Mesenchymal stem cell (in vitro differentiated cells and primary cell): ENCODE data around the gene OR4A16.

Experiments used
- DNase-seq: peaks from one replicate; pipeline ENCODE4 v3.0.0-alpha.2; 2013
- H2AFZ ChIP-seq: one replicate; pipeline ENCODE4 v1.6.1; 2013; ENCODE audit warnings: low read depth, mild to moderate bottlenecking, control low read depth, inconsistent platforms, low read length, moderate library complexity
- H2AK5ac ChIP-seq: 2 replicates; pipeline ENCODE4 v1.6.1; 2013; ENCODE audit warnings: low read length, moderate library complexity, mild to moderate bottlenecking, inconsistent platforms; ENCODE audit not compliant: severe bottlenecking
- H2BK120ac ChIP-seq: one replicate; pipeline ENCODE4 v1.6.1; 2013; ENCODE audit warnings: low read depth, mild to moderate bottlenecking, inconsistent platforms, low read length, moderate library complexity
- H2BK12ac ChIP-seq, 2 experiments: one replicate each; pipeline ENCODE4 v1.6.1; 2013; ENCODE audit warnings: inconsistent platforms in 2 of 2, low read length in 2 of 2, mild to moderate bottlenecking in 2 of 2, moderate library complexity in 2 of 2, control low read depth in 1 of 2
- H2BK15ac ChIP-seq: one replicate; pipeline ENCODE4 v1.6.1; 2013; ENCODE audit warnings: mild to moderate bottlenecking, low read depth, inconsistent platforms; ENCODE audit not compliant: poor library complexity, severe bottlenecking
- H2BK5ac ChIP-seq: 2 replicates; pipeline ENCODE4 v1.6.1; 2013; ENCODE audit warnings: low read depth, mild to moderate bottlenecking, low read length, control low read depth, inconsistent platforms; ENCODE audit not compliant: poor library complexity, severe bottlenecking
- H3K14ac ChIP-seq, 2 experiments: one replicate each; pipeline ENCODE4 v1.6.1; 2013; ENCODE audit warnings: inconsistent platforms in 2 of 2, low read length in 2 of 2, control low read depth in 1 of 2, mild to moderate bottlenecking in 1 of 2, moderate library complexity in 1 of 2
- H3K18ac ChIP-seq, 2 experiments: one replicate each; pipeline ENCODE4 v1.6.1; 2013; ENCODE audit warnings: inconsistent platforms in 2 of 2, low read length in 2 of 2, control low read depth in 1 of 2, low read depth in 1 of 2, mild to moderate bottlenecking in 1 of 2
- H3K23ac ChIP-seq, 2 experiments: one replicate each; pipeline ENCODE4 v1.6.1; 2013; ENCODE audit warnings: inconsistent platforms in 2 of 2, low read length in 2 of 2, mild to moderate bottlenecking in 2 of 2, moderate library complexity in 2 of 2, control low read depth in 1 of 2
- H3K27ac ChIP-seq: 2 replicates; pipeline ENCODE4 v1.5.1; 2013; ENCODE audit warnings: mild to moderate bottlenecking, moderate library complexity, low read length, control low read depth, inconsistent platforms; ENCODE audit not compliant: poor library complexity, severe bottlenecking
- H3K27me3 ChIP-seq, 2 experiments: 2 replicates each; pipeline versions ENCODE4 v1.6.1 to v1.7.0; 2013; ENCODE audit warnings: low read length in 2 of 2, mild to moderate bottlenecking in 2 of 2, moderate library complexity in 2 of 2, control low read depth in 1 of 2, inconsistent platforms in 1 of 2; ENCODE audit not compliant: control insufficient read depth in 1 of 2, insufficient read depth in 1 of 2
- H3K36me3 ChIP-seq, 2 experiments: 2 replicates each; pipeline versions ENCODE4 v1.6.1 to v1.7.0; 2013; ENCODE audit warnings: low read length in 2 of 2, control low read depth in 1 of 2, inconsistent platforms in 1 of 2, low read depth in 1 of 2, mild to moderate bottlenecking in 1 of 2; ENCODE audit not compliant: insufficient read depth in 2 of 2, control insufficient read depth in 1 of 2
- H3K4ac ChIP-seq, 2 experiments: one replicate each; pipeline ENCODE4 v1.6.1; 2013; ENCODE audit warnings: inconsistent platforms in 2 of 2, low read length in 2 of 2, mild to moderate bottlenecking in 2 of 2, moderate library complexity in 2 of 2, control low read depth in 1 of 2, low read depth in 1 of 2
- H3K4me1 ChIP-seq: 2 replicates; pipeline ENCODE4 v1.6.1; 2013; ENCODE audit warnings: low read depth, low read length, control low read depth; ENCODE audit not compliant: control insufficient read depth, insufficient read depth
- H3K4me2 ChIP-seq: 2 replicates; pipeline ENCODE4 v1.6.1; 2013; ENCODE audit warnings: low read length, mild to moderate bottlenecking, inconsistent platforms; ENCODE audit not compliant: poor library complexity, severe bottlenecking
- H3K4me3 ChIP-seq, 2 experiments: 2 replicates each; pipeline versions ENCODE4 v1.5.1 to v1.7.0; 2013; ENCODE audit warnings: low read length in 2 of 2, mild to moderate bottlenecking in 2 of 2, control low read depth in 1 of 2, low read depth in 1 of 2; ENCODE audit not compliant: insufficient read depth in 1 of 2
- H3K79me1 ChIP-seq: replicated peaks from 2 replicates; pipeline ENCODE4 v1.6.1; 2013; ENCODE audit warnings: mild to moderate bottlenecking, control low read depth, low read length, inconsistent platforms; ENCODE audit not compliant: poor library complexity, severe bottlenecking
- H3K9ac ChIP-seq: 2 replicates; pipeline ENCODE4 v1.7.0; 2013; ENCODE audit warnings: mild to moderate bottlenecking, low read length, moderate library complexity
- H3K9me3 ChIP-seq: 2 replicates; pipeline ENCODE4 v1.7.0; 2013; ENCODE audit warnings: mild to moderate bottlenecking, low read length; ENCODE audit not compliant: control insufficient read depth
- H4K8ac ChIP-seq: one replicate; pipeline ENCODE4 v1.6.1; 2013; ENCODE audit warnings: inconsistent platforms, mild to moderate bottlenecking, low read length, moderate library complexity
- H4K91ac ChIP-seq: one replicate; pipeline ENCODE4 v1.6.1; 2013; ENCODE audit warnings: mild to moderate bottlenecking, low read length, inconsistent platforms
- WGBS: methylation state at CpG from one replicate; pipeline ENCODE4 v1.1.7; 2013; ENCODE audit warnings: mixed read lengths; 5-methylcytosine and 5-hydroxymethylcytosine counted together

The OR4A16 gene

DNA sequence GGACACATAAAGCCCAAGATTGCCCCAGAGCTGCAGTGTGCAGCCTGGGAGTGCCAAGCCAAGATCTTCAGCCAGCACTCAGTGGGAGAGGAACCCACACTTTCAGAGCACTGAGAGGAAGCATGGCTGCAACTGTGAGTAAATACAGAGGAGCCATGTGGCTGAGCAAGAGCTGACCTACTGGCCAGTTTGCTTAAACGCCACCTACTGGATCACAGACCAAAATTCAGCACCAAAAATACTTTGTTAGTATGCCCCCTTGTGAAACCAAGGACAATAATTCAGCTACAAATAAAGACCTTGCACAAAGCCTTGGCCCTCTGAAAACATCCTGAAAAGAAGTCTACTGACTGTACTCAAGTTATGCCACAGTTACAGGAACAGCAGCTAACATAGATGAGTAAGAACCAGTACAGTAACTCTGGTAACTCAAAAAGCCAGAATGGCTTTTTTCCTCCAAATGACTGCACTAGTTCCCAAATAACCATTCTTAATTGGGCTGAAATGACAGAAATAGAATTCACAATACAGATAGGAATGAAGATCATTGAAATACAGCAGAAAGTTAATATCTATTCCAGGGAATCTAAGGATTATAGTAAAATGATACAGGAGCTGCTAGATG lies 14.7 kb downstream of the OR4A16 start:
- no peaks in the 10 kb centered on the region for H3K79me1 ChIP-seq
- no peak overlapping the region for H2BK12ac ChIP-seq
- no peak overlapping the region for H3K23ac ChIP-seq
- no peak for DNase-seq
- no peak overlapping the region for H2BK15ac ChIP-seq
- peaks cover 19% of the 10 kb centered on the region for H3K9me3 ChIP-seq
- H3K27me3 ChIP-seq, result no peaks in the 10 kb centered on the region
- no peak overlapping the region for H2AFZ ChIP-seq
- 15% methylated on average over 1 of the region's 1 CpG for WGBS
- no peak overlapping the region for H3K14ac ChIP-seq
- no peak overlapping the region for H4K91ac ChIP-seq
- H3K4me3 ChIP-seq, result no peak overlapping the region
- no peak overlapping the region for H2AK5ac ChIP-seq
- no peak overlapping the region for H3K27ac ChIP-seq
- no peak overlapping the region for H2BK5ac ChIP-seq
- H3K36me3 ChIP-seq, result no peaks in the 10 kb centered on the region
- no peak overlapping the region for H3K18ac ChIP-seq
- H2BK120ac ChIP-seq, result no peak overlapping the region
- H3K4me1 ChIP-seq, result no peaks in the 10 kb centered on the region
- no peak overlapping the region for H4K8ac ChIP-seq
- no peak overlapping the region for H3K4me2 ChIP-seq
- H3K4ac ChIP-seq, result no peak overlapping the region
- no peak overlapping the region for H3K9ac ChIP-seq

GRCh38 chr11:55367674-55368073 lies 24.7 kb downstream of the OR4A16 start, which contains the start of gene OR4A15:
OR4A15 (plus strand) TSS chr11:55367974; CDS start chr11:55367974, 0 bp downstream.
- no peak within 1 kb of the TSS for H3K27ac ChIP-seq
- no peak within 1 kb of the TSS for H2AK5ac ChIP-seq
- WGBS, result 56% methylated on average over 4 of the region's 4 CpGs
- no peak within 1 kb of the TSS for H3K4ac ChIP-seq
- H3K4me2 ChIP-seq, result no peak within 1 kb of the TSS
- peaks cover 31% of the 10 kb centered on the region for H3K9me3 ChIP-seq
- DNase-seq, result no peak
- H2BK120ac ChIP-seq, result no peak within 1 kb of the TSS
- no peak within 1 kb of the TSS for H4K91ac ChIP-seq
- no peak within 1 kb of the TSS for H3K18ac ChIP-seq
- H3K9ac ChIP-seq, result no peak within 1 kb of the TSS
- no peaks in the 10 kb centered on the region for H3K36me3 ChIP-seq
- H4K8ac ChIP-seq, result no peak within 1 kb of the TSS
- no peaks in the 10 kb centered on the region for H3K79me1 ChIP-seq
- no peak within 1 kb of the TSS for H3K4me3 ChIP-seq
- H3K14ac ChIP-seq, result no peak within 1 kb of the TSS
- H2AFZ ChIP-seq, result no peak within 1 kb of the TSS
- H3K23ac ChIP-seq, result no peak within 1 kb of the TSS
- H2BK12ac ChIP-seq, result no peak within 1 kb of the TSS
- no peak within 1 kb of the TSS for H2BK5ac ChIP-seq
- H3K27me3 ChIP-seq, result no peaks in the 10 kb centered on the region
- no peak within 1 kb of the TSS for H2BK15ac ChIP-seq
- no peaks in the 10 kb centered on the region for H3K4me1 ChIP-seq
